HCT116 (cell line): ENCODE measurements around the gene RPL15. TPM values are rescaled to one million over a fixed set of nuclear protein-coding genes. Genes with fewer than 3 reads are reported as not detected.

Experiments used
- ATAC-seq: fragments of 200-7000 bp; cut with Tn5 transposase; 2 replicates; pipeline ENCODE4 v1.9.1; 2020; ENCODE audit warnings: mild to moderate bottlenecking, moderate library complexity
- BruUV-seq: library from RNA; stranded (reverse); fragments of 400-500 nt; replicated peaks from 2 replicates; lab custom pipeline; 2021; lab: Mats Ljungman, UMichigan
- CTCF ChIA-PET: fragments of 300-600 bp; sonication (Branson Sonifier 250); formaldehyde crosslinking; loops from one replicate; lab custom pipeline; 2021; ENCODE audit warnings: antibody characterized with exemption; lab: Charles Lee
- POLR2A ChIA-PET: fragments of 300-600, 350-600 bp; sonication (Branson Sonifier 250); formaldehyde crosslinking; loops from one replicate; lab custom pipeline; 2021; ENCODE audit warnings: antibody characterized with exemption; lab: Charles Lee
- RAD21 ChIA-PET, 2 experiments: fragments of 300-600 bp; sonication (Branson Sonifier 250); formaldehyde crosslinking; loops; one replicate each; lab custom pipeline; 2023; ENCODE audit warnings: low total read pairs in 2 of 2; ENCODE audit not compliant: uncharacterized antibody in 2 of 2, unreplicated experiment in 2 of 2, low non-redundant PET in 1 of 2; lab: Charles Lee
- DNase-seq: peaks from one replicate; pipeline ENCODE4 v3.0.0-alpha.2; 2010; ENCODE audit warnings: low read depth, low spot score
- H2AFZ ChIP-seq: fragments of 200-600 bp; shearing (Covaris generic), sonication (generic); 2 replicates; pipeline ENCODE4 v1.6.1; 2017; ENCODE audit warnings: low read depth, mixed run types, mixed read lengths, antibody characterized with exemption, low read length; ENCODE audit not compliant: poor library complexity, severe bottlenecking
- H3K27ac ChIP-seq: 2 replicates; pipeline ENCODE4 v1.5.1; 2012; ENCODE audit warnings: low read depth, low read length
- H3K27me3 ChIP-seq: fragments of 200-600 bp; sonication (generic); 2 replicates; pipeline ENCODE4 v1.6.1; 2016; ENCODE audit warnings: mixed run types, low read length, mixed read lengths; ENCODE audit not compliant: insufficient read depth
- H3K36me3 ChIP-seq, 2 experiments: fragments of 200-500 bp in 1 of 2; fragments of 200-600 bp in 1 of 2; sonication (Bioruptor generic) in 1 of 2; sonication (generic) in 1 of 2; 2 replicates each; pipeline versions ENCODE4 v1.5.1 to v1.6.1; 2014 to 2016; ENCODE audit warnings: low read length in 2 of 2, inconsistent platforms in 1 of 2, mixed read lengths in 1 of 2, mixed run types in 1 of 2; ENCODE audit not compliant: insufficient read depth in 2 of 2, control insufficient read depth in 1 of 2
- H3K4me1 ChIP-seq, 2 experiments: fragments of 200-600 bp in 1 of 2; sonication (generic) in 1 of 2; 2 replicates each; pipeline versions ENCODE4 v1.5.1 to v1.6.1; 2012 to 2017; ENCODE audit warnings: low read length in 2 of 2, inconsistent platforms in 1 of 2, mild to moderate bottlenecking in 1 of 2, mixed read lengths in 1 of 2, mixed run types in 1 of 2, moderate library complexity in 1 of 2; ENCODE audit not compliant: insufficient read depth in 2 of 2, control insufficient read depth in 1 of 2
- H3K4me2 ChIP-seq: fragments of 200-600 bp; sonication (generic); 2 replicates; pipeline ENCODE4 v1.6.1; 2017; ENCODE audit warnings: mixed run types, low read length, mixed read lengths
- H3K4me3 ChIP-seq, 2 experiments: fragments of 200-600 bp in 1 of 2; sonication (generic) in 1 of 2; replicated peaks in 1 of 2; 2 replicates each; pipeline ENCODE4 v1.5.1; 2011 to 2016; ENCODE audit warnings: low read length in 2 of 2, control low read depth in 1 of 2, low read depth in 1 of 2, mild to moderate bottlenecking in 1 of 2, mixed read lengths in 1 of 2, mixed run types in 1 of 2
- H3K79me2 ChIP-seq: fragments of 200-600 bp; sonication (generic); 2 replicates; pipeline ENCODE4 v1.6.1; 2017; ENCODE audit warnings: mild to moderate bottlenecking, mixed run types, low read length, moderate library complexity, mixed read lengths; ENCODE audit not compliant: insufficient read depth
- H3K9ac ChIP-seq: fragments of 200-600 bp; sonication (generic); 2 replicates; pipeline ENCODE4 v1.6.1; 2016; ENCODE audit warnings: low read length, mixed read lengths
- H3K9me2 ChIP-seq: fragments of 200-600 bp; sonication (generic), shearing (Covaris generic); 2 replicates; pipeline ENCODE4 v1.6.1; 2017; ENCODE audit warnings: mixed run types, mild to moderate bottlenecking, moderate library complexity; ENCODE audit not compliant: insufficient read depth
- H3K9me3 ChIP-seq, 2 experiments: fragments of 200-500 bp in 1 of 2; fragments of 200-600 bp in 1 of 2; sonication (Bioruptor generic) in 1 of 2; sonication (generic) in 1 of 2; 2 replicates each; pipeline ENCODE4 v1.6.1; 2014 to 2017; ENCODE audit warnings: low read length in 2 of 2, mixed read lengths in 2 of 2, inconsistent platforms in 1 of 2, low read depth in 1 of 2, mild to moderate bottlenecking in 1 of 2, mixed run types in 1 of 2, moderate library complexity in 1 of 2; ENCODE audit not compliant: control insufficient read depth in 1 of 2, insufficient read depth in 1 of 2
- H4K20me1 ChIP-seq: fragments of 200-600 bp; sonication (generic), shearing (Covaris generic); 2 replicates; pipeline ENCODE4 v1.6.1; 2017; ENCODE audit warnings: mixed run types, mild to moderate bottlenecking, moderate library complexity; ENCODE audit not compliant: insufficient read depth
- CBX3 ChIP-seq: IDR thresholded peaks from 2 replicates; pipeline ENCODE4 v1.6.1; 2012; ENCODE audit warnings: low read depth
- EGR1 ChIP-seq: IDR thresholded peaks from 2 replicates; pipeline ENCODE4 v1.6.1; 2012; ENCODE audit warnings: low read depth
- ELF1 ChIP-seq: IDR thresholded peaks from 2 replicates; pipeline ENCODE4 v1.6.1; 2012; ENCODE audit warnings: low read depth, borderline replicate concordance
- EZH2 ChIP-seq: fragments of 200-600 bp; sonication (generic); IDR thresholded peaks from 2 replicates; pipeline ENCODE4 v1.6.1; 2017; ENCODE audit warnings: antibody characterized with exemption, mixed run types
- EZH2phosphoT487 ChIP-seq: fragments of 200-600 bp; IDR thresholded peaks from 2 replicates; pipeline ENCODE4 v1.6.1; 2018; ENCODE audit warnings: antibody characterized with exemption, borderline replicate concordance
- POLR2A ChIP-seq: IDR thresholded peaks from 2 replicates; pipeline ENCODE4 v1.7.0; 2011; ENCODE audit warnings: borderline replicate concordance; ENCODE audit not compliant: insufficient read depth, insufficient read length; ENCODE audit errors: extremely low read depth
- POLR2AphosphoS5 ChIP-seq: IDR thresholded peaks from 2 replicates; pipeline ENCODE4 v1.6.1; 2011; ENCODE audit warnings: mild to moderate bottlenecking, low read depth, low read length, moderate library complexity
- RAD21 ChIP-seq: IDR thresholded peaks from 2 replicates; pipeline ENCODE4 v1.6.1; 2012; ENCODE audit warnings: low read depth, mild to moderate bottlenecking
- SIN3A ChIP-seq: IDR thresholded peaks from 2 replicates; pipeline ENCODE4 v1.6.1; 2012; ENCODE audit warnings: low read depth
- SP1 ChIP-seq: IDR thresholded peaks from 2 replicates; pipeline ENCODE4 v1.6.1; 2012; ENCODE audit warnings: low read depth
- SRF ChIP-seq: IDR thresholded peaks from 2 replicates; pipeline ENCODE4 v1.6.1; 2012; ENCODE audit warnings: low read depth
- TCF7L2 ChIP-seq: IDR thresholded peaks from 2 replicates; pipeline ENCODE4 v1.7.0; 2011; ENCODE audit warnings: borderline replicate concordance, inconsistent platforms; ENCODE audit not compliant: insufficient read depth, insufficient read length; ENCODE audit errors: extremely low read depth
- YY1 ChIP-seq: IDR thresholded peaks from 2 replicates; pipeline ENCODE4 v1.6.1; 2011; ENCODE audit warnings: low read length, low read depth, moderate library complexity, mild to moderate bottlenecking; ENCODE audit not compliant: insufficient replicate concordance; ENCODE audit errors: extremely low read depth
- ZFX ChIP-seq: fragments of 450-650 bp; IDR thresholded peaks from 2 replicates; pipeline ENCODE4 v1.6.1; 2017
- ZNF274 ChIP-seq: fragments of 200-500 bp; sonication (Bioruptor generic); IDR thresholded peaks from 2 replicates; pipeline ENCODE4 v1.6.1; 2014; ENCODE audit warnings: mild to moderate bottlenecking, low read depth, low read length, inconsistent platforms
- intact Hi-C: fragments of 100-400 bp; cut with micrococcal nuclease; formaldehyde crosslinking; loops from 2 replicates; pipeline ENCODE4 v1.10.0; 2022
- total RNA-seq: library from RNA; stranded (reverse); gene quantifications from one replicate; pipeline ENCODE4 v1.2.1, GENCODE V29; 2021; ENCODE audit not compliant: unreplicated experiment
- TF ChIP-seq, protein P1 (sequence below), 3 experiments: fragments of 200-600 bp in 1 of 3; sonication (generic) in 1 of 3; IDR thresholded peaks in 2 of 3; conservative IDR thresholded peaks in 1 of 3; 2 replicates each; pipeline ENCODE4 v1.5.1; 2012 to 2017; ENCODE audit warnings: low read depth in 2 of 3, low read length in 2 of 3, antibody characterized with exemption in 1 of 3, borderline replicate concordance in 1 of 3, control low read depth in 1 of 3, mild to moderate bottlenecking in 1 of 3, mixed read lengths in 1 of 3, mixed run types in 1 of 3, moderate library complexity in 1 of 3; ENCODE audit not compliant: insufficient read depth in 1 of 3
- TF ChIP-seq, protein P2 (sequence below): IDR thresholded peaks from 2 replicates; pipeline ENCODE4 v1.6.1; 2011; ENCODE audit warnings: mild to moderate bottlenecking, low read length, moderate library complexity; ENCODE audit not compliant: insufficient replicate concordance; ENCODE audit errors: extremely low read depth
- TF ChIP-seq, protein P3 (sequence below): IDR thresholded peaks from 2 replicates; pipeline ENCODE4 v1.6.1; 2012

Gene RPL15
- total RNA-seq, 1 experiment from 2014 or later, result 2,177 TPM

DNA sequence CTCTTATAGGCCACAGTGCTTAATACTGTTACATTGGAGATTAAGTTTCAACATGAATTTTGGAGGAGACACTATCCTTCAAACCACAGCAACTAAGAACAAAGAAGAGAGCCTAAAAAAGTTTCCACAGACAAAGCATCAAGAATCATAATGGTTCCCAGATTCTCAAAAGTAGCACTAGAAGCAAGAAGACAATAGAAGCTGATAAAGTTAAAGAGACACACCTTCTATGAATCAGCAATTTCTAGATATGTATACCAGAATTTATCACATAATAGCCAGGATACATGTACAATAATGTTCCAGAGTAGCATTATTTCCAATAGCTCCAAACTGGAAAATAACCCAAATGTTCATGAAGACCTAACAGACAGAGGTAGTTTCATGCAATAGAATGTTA lies 12.4 kb upstream of the RPL15 start:
- CTCF ChIA-PET, result no interaction called here
- Histone ChIP-seq H3K9ac (no peak overlapping the region), H3K27ac (no peak overlapping the region), H3K36me3 (peaks cover 10 to 21% of the 10 kb centered on the region in 2 experiments; a peak in 3 of 4 replicates), H3K4me2 (no peak overlapping the region), H3K79me2 (peaks cover 12% of the 10 kb centered on the region; the same call in 1 of the 2 replicates), H3K9me2 (no peaks in the 10 kb centered on the region), H2AFZ (no peak overlapping the region), H3K4me3 (no peak overlapping the region), H3K4me1 (no peaks in the 10 kb centered on the region), H4K20me1 (no peaks in the 10 kb centered on the region), H3K27me3 (no peaks in the 10 kb centered on the region), H3K9me3 (no peaks in the 10 kb centered on the region)
- DNase-seq, result no peak
- RAD21 ChIA-PET, result no interaction called here
- intact Hi-C loops, result no loop called here
- BruUV-seq, result no TSS peak
- TF ChIP-seq ZNF274 (no peak), POLR2A (no peak), RAD21 (no peak), EZH2phosphoT487 (no peak)
- no peak for ATAC-seq
- POLR2A ChIA-PET, result interaction anchor here (1.0 kb wide), 1 partner anchor 12 kb away, joined by 3 read pairs; the partner anchor contains the start of genes NKIRAS1 and RPL15

DNA sequence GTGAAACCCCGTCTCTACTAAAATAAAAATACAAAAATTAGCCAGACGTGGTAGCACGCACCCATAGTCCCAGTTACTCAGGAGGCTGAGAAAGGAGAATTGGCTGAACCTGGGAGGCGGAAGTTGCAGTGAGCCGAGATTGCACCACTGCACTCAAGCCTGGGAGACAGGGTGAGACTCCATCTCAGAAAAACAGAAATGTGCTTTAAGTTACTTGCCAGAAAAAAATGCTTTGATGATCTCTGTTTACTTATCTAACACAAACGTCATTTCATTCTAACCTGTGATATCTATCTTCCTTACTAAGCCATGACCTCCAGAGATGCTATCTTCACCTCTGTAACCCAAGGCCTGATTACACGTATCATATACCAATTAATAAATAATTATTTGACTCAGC lies 7.6 kb upstream of the RPL15 start:
- no peak overlapping the region for H3K27ac ChIP-seq
- no peaks in the 10 kb centered on the region for H3K9me2 ChIP-seq
- H3K9ac ChIP-seq, result no peak overlapping the region
- H3K9me3 ChIP-seq, result no peaks in the 10 kb centered on the region
- H3K4me3 ChIP-seq, result no peak overlapping the region
- RAD21 ChIA-PET, result no interaction called here
- H2AFZ ChIP-seq, result no peak overlapping the region
- no peaks in the 10 kb centered on the region for H4K20me1 ChIP-seq
- H3K79me2 ChIP-seq, result peaks cover 18% of the 10 kb centered on the region
- H3K36me3 ChIP-seq, result peaks cover 9 to 10% of the 10 kb centered on the region in 2 experiments; a peak in 2 of 4 replicates
- H3K27me3 ChIP-seq, result no peaks in the 10 kb centered on the region
- POLR2A ChIA-PET, result no interaction called here
- no peaks in the 10 kb centered on the region for H3K4me1 ChIP-seq
- ATAC-seq (no peak), DNase-seq (no peak)
- no TSS peak for BruUV-seq
- H3K4me2 ChIP-seq, result no peak overlapping the region
- intact Hi-C loops, result no loop called here
- CTCF ChIA-PET, result no interaction called here
- no peak for TF ChIP-seq ZNF274
- TF ChIP-seq, protein P1, sequence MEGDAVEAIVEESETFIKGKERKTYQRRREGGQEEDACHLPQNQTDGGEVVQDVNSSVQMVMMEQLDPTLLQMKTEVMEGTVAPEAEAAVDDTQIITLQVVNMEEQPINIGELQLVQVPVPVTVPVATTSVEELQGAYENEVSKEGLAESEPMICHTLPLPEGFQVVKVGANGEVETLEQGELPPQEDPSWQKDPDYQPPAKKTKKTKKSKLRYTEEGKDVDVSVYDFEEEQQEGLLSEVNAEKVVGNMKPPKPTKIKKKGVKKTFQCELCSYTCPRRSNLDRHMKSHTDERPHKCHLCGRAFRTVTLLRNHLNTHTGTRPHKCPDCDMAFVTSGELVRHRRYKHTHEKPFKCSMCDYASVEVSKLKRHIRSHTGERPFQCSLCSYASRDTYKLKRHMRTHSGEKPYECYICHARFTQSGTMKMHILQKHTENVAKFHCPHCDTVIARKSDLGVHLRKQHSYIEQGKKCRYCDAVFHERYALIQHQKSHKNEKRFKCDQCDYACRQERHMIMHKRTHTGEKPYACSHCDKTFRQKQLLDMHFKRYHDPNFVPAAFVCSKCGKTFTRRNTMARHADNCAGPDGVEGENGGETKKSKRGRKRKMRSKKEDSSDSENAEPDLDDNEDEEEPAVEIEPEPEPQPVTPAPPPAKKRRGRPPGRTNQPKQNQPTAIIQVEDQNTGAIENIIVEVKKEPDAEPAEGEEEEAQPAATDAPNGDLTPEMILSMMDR (IDR thresholded peaks at IDR 0.05 in 2 of 3, conservative IDR thresholded peaks at IDR 0.05 in 1 of 3; ENCODE audit: borderline replicate concordance in 1 of 3, insufficient read depth in 1 of 3, low read depth in 2 of 3, low read length in 2 of 3), result no peak
- TF ChIP-seq ELF1, result no peak
- no peak for TF ChIP-seq SIN3A
- no peak for TF ChIP-seq POLR2AphosphoS5
- no peak for TF ChIP-seq EZH2
- no peak for TF ChIP-seq YY1
- no peak for TF ChIP-seq ZFX
- TF ChIP-seq CBX3, result no peak
- no peak for TF ChIP-seq TCF7L2
- TF ChIP-seq, protein P2, sequence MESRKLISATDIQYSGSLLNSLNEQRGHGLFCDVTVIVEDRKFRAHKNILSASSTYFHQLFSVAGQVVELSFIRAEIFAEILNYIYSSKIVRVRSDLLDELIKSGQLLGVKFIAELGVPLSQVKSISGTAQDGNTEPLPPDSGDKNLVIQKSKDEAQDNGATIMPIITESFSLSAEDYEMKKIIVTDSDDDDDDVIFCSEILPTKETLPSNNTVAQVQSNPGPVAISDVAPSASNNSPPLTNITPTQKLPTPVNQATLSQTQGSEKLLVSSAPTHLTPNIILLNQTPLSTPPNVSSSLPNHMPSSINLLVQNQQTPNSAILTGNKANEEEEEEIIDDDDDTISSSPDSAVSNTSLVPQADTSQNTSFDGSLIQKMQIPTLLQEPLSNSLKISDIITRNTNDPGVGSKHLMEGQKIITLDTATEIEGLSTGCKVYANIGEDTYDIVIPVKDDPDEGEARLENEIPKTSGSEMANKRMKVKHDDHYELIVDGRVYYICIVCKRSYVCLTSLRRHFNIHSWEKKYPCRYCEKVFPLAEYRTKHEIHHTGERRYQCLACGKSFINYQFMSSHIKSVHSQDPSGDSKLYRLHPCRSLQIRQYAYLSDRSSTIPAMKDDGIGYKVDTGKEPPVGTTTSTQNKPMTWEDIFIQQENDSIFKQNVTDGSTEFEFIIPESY, result no peak
- TF ChIP-seq, protein P3, sequence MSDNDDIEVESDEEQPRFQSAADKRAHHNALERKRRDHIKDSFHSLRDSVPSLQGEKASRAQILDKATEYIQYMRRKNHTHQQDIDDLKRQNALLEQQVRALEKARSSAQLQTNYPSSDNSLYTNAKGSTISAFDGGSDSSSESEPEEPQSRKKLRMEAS, result no peak
- no peak for TF ChIP-seq EGR1
- TF ChIP-seq EZH2phosphoT487, result no peak
- TF ChIP-seq SRF, result no peak
- no peak for TF ChIP-seq RAD21
- TF ChIP-seq SP1, result no peak
